Measurements from ENCODE around the gene NEU4. TPM values are rescaled to one million over a fixed set of nuclear protein-coding genes. Genes with fewer than 3 reads are reported as not detected.
A peak's percentile ranks its signal among the peaks of the same experiment; 100 is the strongest.

The NEU4 gene
- total and polyA plus RNA-seq, 9 of the 15 experiments (the other 6 are each of a cell fraction or from before 2014, with no cell fraction given) = 0.01 to 0.40 TPM; not detected in 7

GRCh38 chr2:241844066-241844728 lies 35.2 kb downstream of the NEU4 start (continued):
- TF ChIP-seq CCNT2 (IDR thresholded peaks at IDR 0.05; ENCODE audit: borderline replicate concordance, extremely low read depth, insufficient read length, low read depth, low read length) = peak; percentile 95
- TF ChIP-seq MNT (conservative IDR thresholded peaks at IDR 0.05) = no peak
- TF ChIP-seq NCOA4 (IDR thresholded peaks at IDR 0.05; ENCODE audit: partially characterized antibody) = no peak
- no peak for TF ChIP-seq ZBED1 (IDR thresholded peaks at IDR 0.05)
- peak; percentile 17 for TF ChIP-seq MEIS2 (IDR thresholded peaks at IDR 0.05; ENCODE audit: partially characterized antibody)
- TF ChIP-seq ZBTB40 (IDR thresholded peaks at IDR 0.05) = peak; percentile 65
- TF ChIP-seq ZBTB40 (CRISPR knock-in tag; IDR thresholded peaks at IDR 0.05) = no peak
- TF ChIP-seq ZNF324 (CRISPR knock-in tag; IDR thresholded peaks at IDR 0.05) = no peak
- no peak for TF ChIP-seq DACH1 (IDR thresholded peaks at IDR 0.05; ENCODE audit: partially characterized antibody)
- TF ChIP-seq ZNF707 (CRISPR knock-in tag; conservative IDR thresholded peaks at IDR 0.05) = no peak
- no peak for TF ChIP-seq TFAM (CRISPR knock-in tag; conservative IDR thresholded peaks at IDR 0.05)
- TF ChIP-seq ZNF668 (CRISPR knock-in tag; IDR thresholded peaks at IDR 0.05) = no peak
- no peak for TF ChIP-seq MCM7 (IDR thresholded peaks at IDR 0.05)
- TF ChIP-seq ZNF445 (CRISPR knock-in tag; IDR thresholded peaks at IDR 0.05; ENCODE audit: low read depth) = no peak
- no peak for TF ChIP-seq HINFP (tag; conservative IDR thresholded peaks at IDR 0.05; ENCODE audit: low read depth)
- TF ChIP-seq E2F3 (CRISPR knock-in tag; IDR thresholded peaks at IDR 0.05) = 0 out of 2 replicates have a peak, but pooled peaks have one; percentile 19

All from K562 (cell line).